ENCODE measurements around the gene WBP2NL. TPM values are rescaled to one million over a fixed set of nuclear protein-coding genes. Genes with fewer than 3 reads are reported as not detected.

The WBP2NL gene
- total RNA-seq, 3 donors from 2014 or later (not counting 1 experiment from before 2014, with no cell fraction given): 1.7 to 3.6 (median 3.0) TPM

DNA sequence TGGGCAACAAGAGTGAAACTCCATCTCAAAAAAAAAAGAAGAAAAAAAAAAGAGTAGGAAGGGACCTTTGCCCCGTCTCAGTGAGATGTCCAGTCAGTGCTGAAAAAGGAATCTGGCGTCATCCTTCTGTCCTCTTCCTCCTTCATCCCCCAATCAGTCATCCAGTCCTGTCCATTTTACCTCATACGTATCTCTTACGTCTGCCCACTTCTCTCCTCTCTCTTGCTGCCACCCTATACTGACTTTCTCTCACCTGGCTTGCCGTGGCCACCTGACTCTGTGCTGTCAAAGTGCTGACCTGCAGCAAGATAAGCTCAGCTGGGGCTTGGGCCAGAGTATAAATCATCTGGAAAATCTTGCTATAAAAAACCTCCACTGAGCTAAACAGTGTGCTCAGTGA is 15.7 kb upstream of the WBP2NL start:
- H3K4me1 ChIP-seq (ENCODE audit: control insufficient read depth, insufficient read depth, low read length): no peaks in the 10 kb centered on the region
- H3K9me3 ChIP-seq (ENCODE audit: control insufficient read depth, insufficient read depth, low read length): no peaks in the 10 kb centered on the region
- peaks cover 4% of the 10 kb centered on the region for H3K27me3 ChIP-seq (ENCODE audit: control insufficient read depth, insufficient read depth, low read length)
- TF ChIP-seq, protein P1, sequence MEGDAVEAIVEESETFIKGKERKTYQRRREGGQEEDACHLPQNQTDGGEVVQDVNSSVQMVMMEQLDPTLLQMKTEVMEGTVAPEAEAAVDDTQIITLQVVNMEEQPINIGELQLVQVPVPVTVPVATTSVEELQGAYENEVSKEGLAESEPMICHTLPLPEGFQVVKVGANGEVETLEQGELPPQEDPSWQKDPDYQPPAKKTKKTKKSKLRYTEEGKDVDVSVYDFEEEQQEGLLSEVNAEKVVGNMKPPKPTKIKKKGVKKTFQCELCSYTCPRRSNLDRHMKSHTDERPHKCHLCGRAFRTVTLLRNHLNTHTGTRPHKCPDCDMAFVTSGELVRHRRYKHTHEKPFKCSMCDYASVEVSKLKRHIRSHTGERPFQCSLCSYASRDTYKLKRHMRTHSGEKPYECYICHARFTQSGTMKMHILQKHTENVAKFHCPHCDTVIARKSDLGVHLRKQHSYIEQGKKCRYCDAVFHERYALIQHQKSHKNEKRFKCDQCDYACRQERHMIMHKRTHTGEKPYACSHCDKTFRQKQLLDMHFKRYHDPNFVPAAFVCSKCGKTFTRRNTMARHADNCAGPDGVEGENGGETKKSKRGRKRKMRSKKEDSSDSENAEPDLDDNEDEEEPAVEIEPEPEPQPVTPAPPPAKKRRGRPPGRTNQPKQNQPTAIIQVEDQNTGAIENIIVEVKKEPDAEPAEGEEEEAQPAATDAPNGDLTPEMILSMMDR (IDR thresholded peaks at IDR 0.05): no peak
- Mint-ChIP-seq H3K4me3 (no peak overlapping the region), H3K27me3 (ENCODE audit: low read depth in 2 of 2) (peaks cover 10 to 24% of the 10 kb centered on the region in 2 donors), H3K9me3 (no peaks in the 10 kb centered on the region), H3K27ac (no peak overlapping the region), H3K4me1 (peaks cover 0 to under 1% of the 10 kb centered on the region in 2 donors), H3K36me3 (no peaks in the 10 kb centered on the region)
- 79% methylated on average over 5 of the region's 5 CpGs for WGBS (ENCODE audit: insufficient coverage)
- no peak for DNase-seq
- no peaks in the 10 kb centered on the region for H3K36me3 ChIP-seq (ENCODE audit: control insufficient read depth, insufficient read depth, low read length)
- no peak for ATAC-seq
- intact Hi-C loops (cut with micrococcal nuclease): no loop called here
- no peak overlapping the region for H3K27ac ChIP-seq (ENCODE audit: low read length)
- H3K4me3 ChIP-seq (ENCODE audit: low read length): no peak overlapping the region

- no peak overlapping the region for H3K4me3 Mint-ChIP-seq
- H3K9me3 Mint-ChIP-seq: no peaks in the 10 kb centered on the region
- TF ChIP-seq, protein P1 (IDR thresholded peaks at IDR 0.05): no peak
- Histone ChIP-seq H3K27ac (ENCODE audit: low read length) (no peak overlapping the region), H3K27me3 (ENCODE audit: control insufficient read depth, insufficient read depth, low read length) (no peaks in the 10 kb centered on the region), H3K4me1 (ENCODE audit: control insufficient read depth, insufficient read depth, low read length) (no peaks in the 10 kb centered on the region), H3K9me3 (ENCODE audit: control insufficient read depth, insufficient read depth, low read length) (no peaks in the 10 kb centered on the region), H3K36me3 (ENCODE audit: control insufficient read depth, insufficient read depth, low read length) (no peaks in the 10 kb centered on the region), H3K4me3 (ENCODE audit: low read length) (no peak overlapping the region)
- no peaks in the 10 kb centered on the region for H3K4me1 Mint-ChIP-seq
- no peak for DNase-seq
- WGBS (ENCODE audit: insufficient coverage): 83% methylated on average over 5 of the region's 6 CpGs
- no peaks in the 10 kb centered on the region for H3K36me3 Mint-ChIP-seq
- peaks cover under 1 to 20% of the 10 kb centered on the region in 2 donors for H3K27me3 Mint-ChIP-seq (ENCODE audit: low read depth in 2 of 2)
- ATAC-seq: no peak
- intact Hi-C loops (cut with micrococcal nuclease): no loop called here
- H3K27ac Mint-ChIP-seq: no peak overlapping the region
Measured at GRCh38 chr22:41983513-41984405, 14.8 kb upstream of the WBP2NL start.

- Histone ChIP-seq H3K4me3 (ENCODE audit: low read length) (no peak overlapping the region), H3K4me1 (ENCODE audit: control insufficient read depth, insufficient read depth, low read length) (no peaks in the 10 kb centered on the region), H3K9me3 (ENCODE audit: control insufficient read depth, insufficient read depth, low read length) (no peaks in the 10 kb centered on the region), H3K27ac (ENCODE audit: low read length) (no peak overlapping the region), H3K36me3 (ENCODE audit: control insufficient read depth, insufficient read depth, low read length) (no peaks in the 10 kb centered on the region), H3K27me3 (ENCODE audit: control insufficient read depth, insufficient read depth, low read length) (no peaks in the 10 kb centered on the region)
- intact Hi-C loops (cut with micrococcal nuclease): no loop called here
- TF ChIP-seq, protein P1 (IDR thresholded peaks at IDR 0.05): no peak
- DNase-seq (no peak), ATAC-seq (no peak)
- Mint-ChIP-seq H3K36me3 (no peaks in the 10 kb centered on the region), H3K9me3 (no peaks in the 10 kb centered on the region), H3K27me3 (ENCODE audit: low read depth in 2 of 2) (peaks cover 0 to 12% of the 10 kb centered on the region in 2 donors), H3K4me1 (no peaks in the 10 kb centered on the region), H3K4me3 (no peak overlapping the region), H3K27ac (no peak overlapping the region)
- WGBS (ENCODE audit: insufficient coverage): 89% methylated on average over 5 of the region's 5 CpGs
Measured at GRCh38 chr22:41987276-41987675, 11.3 kb upstream of the WBP2NL start.

All from natural killer cell (primary cell).